Fibroblast of villous mesenchyme (primary cell): ENCODE measurements around the gene SULF2. TPM values are rescaled to one million over a fixed set of nuclear protein-coding genes. Genes with fewer than 3 reads are reported as not detected.
A peak's percentile ranks its signal among the peaks of the same experiment; 100 is the strongest.

ENCODE experiments used
- DNase-seq: peaks from one replicate; pipeline ENCODE4 v3.0.0-alpha.2; 2010; ENCODE audit warnings: low read depth
- H3K4me3 ChIP-seq: 2 replicates; pipeline ENCODE4 v1.5.1; 2011; ENCODE audit warnings: low read depth, mild to moderate bottlenecking, low read length
- total RNA-seq: library from RNA; depleted of rRNA; stranded (reverse); fragments of >200 nt; gene quantifications from 2 replicates; pipeline ENCODE4 v1.2.3, GENCODE V29; 2012
- TF ChIP-seq, protein P1 (sequence below): IDR thresholded peaks from 2 replicates; pipeline ENCODE4 v1.5.1; 2012; ENCODE audit warnings: low read depth, mild to moderate bottlenecking, low read length; ENCODE audit not compliant: insufficient read depth

Gene SULF2
- total RNA-seq, 1 donor = 3.5 TPM

DNA sequence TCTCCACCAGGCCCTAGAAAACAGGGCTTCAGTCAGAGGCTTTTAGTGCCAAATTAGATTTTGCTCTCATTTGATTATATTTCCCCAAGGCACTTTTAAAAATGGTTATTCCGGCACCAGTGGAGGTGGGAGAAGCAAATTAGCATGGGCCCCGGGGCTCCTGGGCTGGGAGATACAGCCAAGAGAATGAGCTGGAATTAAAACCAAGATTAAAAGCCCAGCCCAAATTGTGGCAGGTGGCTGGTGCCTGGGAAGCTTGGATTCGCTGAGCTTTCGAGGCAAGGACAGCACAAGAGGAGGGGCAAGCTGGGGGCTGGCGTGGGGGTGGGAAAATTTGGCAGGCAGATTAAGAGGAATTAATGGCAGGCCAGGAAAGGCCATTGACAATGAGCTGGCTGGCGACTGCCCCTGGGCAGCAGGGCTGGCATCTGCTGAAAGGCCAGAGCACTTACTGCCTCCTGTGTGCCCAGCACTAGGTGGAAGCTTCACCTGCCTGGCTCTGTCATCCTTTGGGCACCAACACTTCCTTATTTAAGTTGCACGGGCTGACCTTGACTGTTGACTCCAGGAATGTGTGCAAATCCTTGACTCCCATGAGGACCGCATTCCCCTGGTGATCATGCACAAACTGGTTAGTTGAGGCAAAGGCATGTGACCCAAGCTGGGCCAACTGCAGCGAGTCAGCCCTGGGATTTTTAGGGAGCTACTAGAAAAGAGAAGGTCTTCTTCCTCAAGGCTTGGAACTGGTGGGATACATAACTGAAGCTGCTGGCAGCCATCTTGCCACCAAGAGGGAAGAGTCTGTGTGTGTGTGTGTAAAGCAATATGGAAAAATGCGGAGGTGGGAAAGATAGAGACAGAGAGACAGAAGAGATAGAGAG lies 76.1 kb downstream of the SULF2 start:
- H3K4me3 ChIP-seq = no peak overlapping the region
- TF ChIP-seq, protein P1, sequence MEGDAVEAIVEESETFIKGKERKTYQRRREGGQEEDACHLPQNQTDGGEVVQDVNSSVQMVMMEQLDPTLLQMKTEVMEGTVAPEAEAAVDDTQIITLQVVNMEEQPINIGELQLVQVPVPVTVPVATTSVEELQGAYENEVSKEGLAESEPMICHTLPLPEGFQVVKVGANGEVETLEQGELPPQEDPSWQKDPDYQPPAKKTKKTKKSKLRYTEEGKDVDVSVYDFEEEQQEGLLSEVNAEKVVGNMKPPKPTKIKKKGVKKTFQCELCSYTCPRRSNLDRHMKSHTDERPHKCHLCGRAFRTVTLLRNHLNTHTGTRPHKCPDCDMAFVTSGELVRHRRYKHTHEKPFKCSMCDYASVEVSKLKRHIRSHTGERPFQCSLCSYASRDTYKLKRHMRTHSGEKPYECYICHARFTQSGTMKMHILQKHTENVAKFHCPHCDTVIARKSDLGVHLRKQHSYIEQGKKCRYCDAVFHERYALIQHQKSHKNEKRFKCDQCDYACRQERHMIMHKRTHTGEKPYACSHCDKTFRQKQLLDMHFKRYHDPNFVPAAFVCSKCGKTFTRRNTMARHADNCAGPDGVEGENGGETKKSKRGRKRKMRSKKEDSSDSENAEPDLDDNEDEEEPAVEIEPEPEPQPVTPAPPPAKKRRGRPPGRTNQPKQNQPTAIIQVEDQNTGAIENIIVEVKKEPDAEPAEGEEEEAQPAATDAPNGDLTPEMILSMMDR = no peak
- DNase-seq = no peak

DNA sequence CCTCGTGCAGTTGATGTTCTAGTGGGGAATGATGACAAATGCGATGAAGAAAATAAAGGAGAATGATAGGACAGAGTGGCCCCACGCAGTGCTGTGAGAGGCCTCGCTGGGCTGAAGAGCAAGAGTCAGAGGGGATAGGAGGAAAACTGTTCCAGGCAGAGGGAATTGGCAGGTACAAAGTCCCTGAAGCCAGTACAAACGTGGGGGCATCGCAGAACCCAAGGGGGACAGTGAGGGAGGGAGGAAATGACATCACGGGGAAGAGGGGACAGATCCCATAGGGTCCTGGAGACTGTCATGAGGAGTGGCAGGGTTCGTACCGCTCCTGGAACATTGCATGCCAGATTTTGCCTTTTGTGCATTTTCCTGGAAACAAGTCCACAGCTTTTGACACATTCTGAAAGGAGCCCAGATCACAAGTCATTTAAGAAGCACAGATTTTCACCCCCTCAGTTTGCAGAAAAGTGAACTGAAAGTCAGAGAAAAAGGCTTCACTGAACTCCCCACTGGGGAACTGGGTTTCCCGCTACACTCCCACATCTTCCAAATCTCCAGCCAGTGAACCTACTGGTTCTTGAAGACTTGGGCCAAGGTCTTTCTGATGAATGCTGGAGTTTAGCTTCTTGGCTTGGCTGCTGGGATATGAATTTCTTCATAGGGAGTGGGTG lies 77.0 kb downstream of the SULF2 start:
- DNase-seq = no peak
- TF ChIP-seq, protein P1 = no peak

DNA sequence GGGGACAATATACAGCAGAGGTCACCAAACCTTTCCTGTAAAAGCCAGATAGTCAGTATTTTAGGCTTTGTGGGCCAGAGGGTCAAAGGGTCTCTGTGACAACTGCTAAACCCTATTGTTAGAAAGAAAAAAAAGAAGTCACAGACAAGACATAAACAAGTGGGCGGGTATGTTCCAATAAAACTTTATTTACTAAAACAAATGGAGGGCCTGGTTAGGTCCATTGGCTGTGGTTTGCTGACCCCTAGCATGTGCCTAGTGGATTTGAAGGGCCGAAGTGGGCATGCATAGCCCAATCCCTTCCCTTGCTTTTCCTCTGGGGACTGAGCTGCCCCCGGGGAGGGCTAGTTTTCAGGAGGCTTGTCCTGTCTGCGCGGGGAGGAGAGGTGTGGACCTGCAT lies 78.9 kb downstream of the SULF2 start:
- H3K4me3 ChIP-seq = no peak overlapping the region
- no peak for DNase-seq
- TF ChIP-seq, protein P1 = no peak

More for the DNA sequence above, 77.0 kb downstream of the SULF2 start:
- no peak overlapping the region for H3K4me3 ChIP-seq

DNA sequence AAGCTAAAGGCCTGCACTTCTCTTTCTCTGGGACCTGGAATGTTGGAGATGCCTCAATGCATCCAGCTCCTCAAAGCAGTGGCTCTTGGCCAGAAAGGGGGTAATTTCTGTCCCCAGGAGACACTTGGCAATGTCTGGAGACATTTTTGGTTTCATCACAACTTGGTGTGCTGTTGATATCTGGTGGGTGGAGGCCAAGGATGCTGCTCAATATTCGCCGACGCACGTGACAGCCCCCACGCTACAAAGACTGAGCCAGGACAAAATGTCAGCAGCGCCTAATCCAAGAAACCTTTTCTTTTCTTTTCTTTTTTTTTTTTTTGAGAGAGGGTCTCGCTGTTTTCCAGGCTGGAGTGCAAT lies 79.8 kb downstream of the SULF2 start:
- TF ChIP-seq, protein P1 = no peak
- H3K4me3 ChIP-seq = no peak overlapping the region
- DNase-seq = no peak

DNA sequence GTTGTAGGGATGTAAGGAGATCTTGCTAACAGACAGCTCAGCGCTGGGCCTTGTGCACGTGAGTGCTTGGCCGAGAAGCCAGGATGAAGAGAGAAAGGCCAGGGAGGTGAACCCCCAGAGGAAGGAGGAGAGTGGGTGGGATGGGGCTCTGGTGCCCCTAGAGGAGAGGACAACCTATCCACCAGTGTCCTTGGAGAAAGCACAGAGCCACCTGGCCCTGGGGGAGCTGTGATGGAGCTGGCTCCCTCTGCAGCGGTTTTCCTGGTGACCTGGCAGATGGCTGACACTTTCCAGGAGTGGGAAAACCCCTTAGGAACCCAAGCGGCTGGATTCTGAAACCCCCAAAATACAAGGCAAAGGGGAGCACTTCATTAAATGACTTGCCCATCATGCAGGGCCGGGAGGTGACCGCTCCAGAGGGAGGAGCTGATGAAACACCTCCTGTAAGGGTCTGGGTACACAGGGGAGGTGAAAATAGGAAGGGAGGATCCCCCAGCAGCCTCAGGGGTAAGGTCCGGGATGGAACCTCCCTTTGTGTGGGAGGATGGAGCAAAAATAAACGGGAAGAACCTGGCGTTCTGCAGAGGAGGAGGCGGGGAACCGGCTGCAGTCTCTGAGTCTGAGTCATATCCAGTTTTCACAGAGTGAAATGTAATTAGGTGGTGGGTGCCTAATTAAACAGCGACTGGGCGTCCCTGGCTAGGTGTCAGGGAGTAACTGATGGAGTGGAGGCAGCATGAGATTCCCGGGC lies 80.4 kb downstream of the SULF2 start:
- H3K4me3 ChIP-seq = no peak overlapping the region
- DNase-seq = no peak
- TF ChIP-seq, protein P1 = no peak

DNA sequence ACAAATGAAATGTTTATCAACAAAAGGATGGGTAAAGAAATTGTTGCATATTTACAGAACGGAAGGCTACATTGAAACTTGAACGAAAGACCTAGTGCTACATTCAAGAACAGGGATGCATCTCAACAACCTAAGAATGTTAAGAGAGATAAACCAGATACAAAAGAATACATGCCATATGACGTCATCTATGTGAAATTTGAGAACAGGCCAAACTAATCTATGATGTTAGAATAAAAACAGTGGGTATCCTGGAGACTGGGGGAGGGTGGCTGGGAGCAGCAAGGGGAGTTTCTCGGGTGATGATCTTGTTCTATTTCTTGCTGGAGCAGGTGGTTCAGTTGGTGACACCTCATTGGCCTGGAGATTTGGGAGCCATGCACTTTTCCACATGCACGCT lies 81.5 kb downstream of the SULF2 start:
- peak; percentile 27 for DNase-seq
- H3K4me3 ChIP-seq = no peak overlapping the region
- TF ChIP-seq, protein P1 = no peak
